DLD1 (cell line): ENCODE measurements around the gene HOXC12.

ENCODE experiments used
- in situ Hi-C: cut with HindIII; loops from 2 replicates; pipeline ENCODE4 v1.10.0; 2017; ENCODE audit warnings: low sequenced_read_pairs

HOXC12 gene

GRCh38 chr12:53982648-53983567, 28.2 kb downstream of the HOXC12 start:
- in situ Hi-C loops, result no loop called here

- in situ Hi-C loops, result no loop called here
Observed at GRCh38 chr12:53983568-53983949, 28.9 kb downstream of the HOXC12 start.

- in situ Hi-C loops, result no loop called here
Observed at GRCh38 chr12:53983950-53984572, 29.4 kb downstream of the HOXC12 start.

- in situ Hi-C loops, result no loop called here
Observed at GRCh38 chr12:53984901-53985691, 30.4 kb downstream of the HOXC12 start, which contains the start of gene HOXC10. HOXC10 (plus strand) TSS chr12:53985146; CDS start chr12:53985260, 114 bp downstream.

- in situ Hi-C loops, result no loop called here
Observed at GRCh38 chr12:53985692-53985993, 30.9 kb downstream of the HOXC12 start.

- in situ Hi-C loops, result no loop called here
Observed at GRCh38 chr12:53985994-53986685, 31.4 kb downstream of the HOXC12 start.

- in situ Hi-C loops, result no loop called here
Observed at GRCh38 chr12:53986686-53987483, 32.2 kb downstream of the HOXC12 start.

- in situ Hi-C loops, result no loop called here
Observed at GRCh38 chr12:53987787-53988230, 33.1 kb downstream of the HOXC12 start.

GRCh38 chr12:53988541-53989226, 34.0 kb downstream of the HOXC12 start:
- in situ Hi-C loops, result no loop called here

- in situ Hi-C loops, result no loop called here
Observed at GRCh38 chr12:53989227-53990113, 34.8 kb downstream of the HOXC12 start.

GRCh38 chr12:53990311-53991076, 35.8 kb downstream of the HOXC12 start:
- in situ Hi-C loops, result no loop called here

- in situ Hi-C loops, result no loop called here
Observed at GRCh38 chr12:53991077-53991460, 36.4 kb downstream of the HOXC12 start.

- in situ Hi-C loops, result no loop called here
Observed at GRCh38 chr12:53992377-53992889, 37.7 kb downstream of the HOXC12 start.

GRCh38 chr12:53993162-53994008, 38.7 kb downstream of the HOXC12 start:
- in situ Hi-C loops, result no loop called here

GRCh38 chr12:53994009-53994263, 39.2 kb downstream of the HOXC12 start:
- in situ Hi-C loops, result no loop called here

- in situ Hi-C loops, result no loop called here
Observed at GRCh38 chr12:53994264-53995001, 39.7 kb downstream of the HOXC12 start.
